Measurements from ENCODE around the gene FRZB. TPM values are rescaled to one million over a fixed set of nuclear protein-coding genes. Genes with fewer than 3 reads are reported as not detected.

The FRZB gene
- total and polyA plus RNA-seq, 9 of the 15 experiments (the other 6 are each of a cell fraction or from before 2014, with no cell fraction given) = 0.01 to 0.05 (median 0.03) TPM; not detected in 6

GRCh38 chr2:182814804-182815203 is 51.6 kb downstream of the FRZB start:
- H3K27ac ChIP-seq (ENCODE audit: extremely low read depth, low read depth, low read length) = no peak overlapping the region
- CTCF ChIA-PET (ENCODE audit: low intra/inter-chr PET ratio) = no interaction called here
- H3K9me3 ChIP-seq (replicated peaks; ENCODE audit: control insufficient read depth, insufficient read depth, low read depth, low read length) = no peaks in the 10 kb centered on the region
- POLR2A ChIA-PET = no interaction called here
- no peak overlapping the region for H3K4me2 ChIP-seq (ENCODE audit: insufficient read depth, low read length)
- no peaks in the 10 kb centered on the region for H3K4me1 ChIP-seq (replicated peaks in 1 of 2; ENCODE audit: control insufficient read depth in 2 of 2, insufficient read depth in 2 of 2, low read length in 2 of 2)
- WGBS (ENCODE audit: insufficient coverage, low coverage, missing lambda C conversion rate) = 0% methylated on average over 3 of the region's 3 CpGs
- ATAC-seq (peak; percentile 13; the same call in 1 of the 3 replicates), FAIRE-seq (no peak), DNase-seq (ENCODE audit: extremely low read depth in 1 of 4, low spot score in 3 of 4) (no peak)
- H2AFZ ChIP-seq (ENCODE audit: low read depth, low read length) = no peak overlapping the region
- BruUV-seq (replicated peaks) = no TSS peak
- intact Hi-C loops (cut with micrococcal nuclease) (no loop called here), in situ Hi-C loops (cut with MboI) (no loop called here)
- H3K9ac ChIP-seq (ENCODE audit: insufficient read depth in 1 of 2, low read depth in 2 of 2, low read length in 2 of 2) = no peak overlapping the region
- peaks cover 25 to 28% of the 10 kb centered on the region in 2 experiments for H3K27me3 ChIP-seq (ENCODE audit: control insufficient read depth in 2 of 2, insufficient read depth in 2 of 2, low read length in 2 of 2)
- no peaks in the 10 kb centered on the region for H3K9me1 ChIP-seq (ENCODE audit: control insufficient read depth, insufficient read depth, low read length)
- no peaks in the 10 kb centered on the region for H3K36me3 ChIP-seq (ENCODE audit: control insufficient read depth, insufficient read depth, low read length)
- no peaks in the 10 kb centered on the region for H4K20me1 ChIP-seq (replicated peaks; ENCODE audit: control insufficient read depth, insufficient read depth, low read length)
- no peaks in the 10 kb centered on the region for H3K79me2 ChIP-seq (ENCODE audit: control insufficient read depth, insufficient read depth, low read length)
- no peak overlapping the region for H3K4me3 ChIP-seq
- TF ChIP-seq ZBTB1 (CRISPR knock-in tag; IDR thresholded peaks at IDR 0.05; ENCODE audit: borderline replicate concordance, low read depth) (no peak), ZNF232 (CRISPR knock-in tag; IDR thresholded peaks at IDR 0.05) (no peak), SNRNP70 (optimal IDR thresholded peaks at IDR 0.05; ENCODE audit: low read depth, low read length) (no peak), BRF1 (IDR thresholded peaks at IDR 0.05; ENCODE audit: borderline replicate concordance, extremely low read depth, insufficient read length) (no peak), ZEB2 (IDR thresholded peaks at IDR 0.05) (no peak), CEBPB (tag; IDR thresholded peaks at IDR 0.05) (no peak), ZNF280B (CRISPR knock-in tag; IDR thresholded peaks at IDR 0.05) (no peak), PYGO2 (tag; IDR thresholded peaks at IDR 0.05) (no peak), ZNF830 (CRISPR knock-in tag; IDR thresholded peaks at IDR 0.05) (no peak), RERE (CRISPR knock-in tag; IDR thresholded peaks at IDR 0.05; ENCODE audit: borderline replicate concordance) (no peak), E4F1 (CRISPR knock-in tag; IDR thresholded peaks at IDR 0.05; ENCODE audit: borderline replicate concordance) (no peak), LARP7 (IDR thresholded peaks at IDR 0.05) (no peak), MAFG (tag; conservative IDR thresholded peaks at IDR 0.05) (no peak), PPARD (CRISPR knock-in tag; IDR thresholded peaks at IDR 0.05) (no peak), DNMT1 (IDR thresholded peaks at IDR 0.05) (no peak), RBM25 (IDR thresholded peaks at IDR 0.05; ENCODE audit: low read depth, low read length, severe bottlenecking) (no peak)

Data from K562 (cell line).